Stimulated activated CD4-positive, alpha-beta T cell treated with anti-CD3 and anti-CD28 coated beads, TNF-alpha, amount 100 ng/mL, for 48 hours (primary cell): ENCODE measurements around the gene REM2.

ENCODE experiments used
- DNase-seq, 3 donors: peaks; one replicate each; pipeline ENCODE4 v3.0.0-alpha.2; 2020; ENCODE audit warnings: low read depth in 3 of 3

The REM2 gene

GRCh38 chr14:22883173-22883976 lies at the start of gene REM2:
REM2 (plus strand) TSS chr14:22883222; CDS start chr14:22883288, 66 bp downstream.
- no peak for DNase-seq

GRCh38 chr14:22835505-22835904 lies 47.5 kb upstream of the REM2 start:
- no peak for DNase-seq

- DNase-seq, result no peak
Observed at GRCh38 chr14:22836301-22837113, 46.5 kb upstream of the REM2 start, which contains the start of gene MMP14. MMP14 (plus strand) TSS chr14:22836585; CDS start chr14:22836818, 233 bp downstream.

GRCh38 chr14:22837114-22837749 lies 45.8 kb upstream of the REM2 start:
- DNase-seq, result no peak

GRCh38 chr14:22837750-22838538 lies 45.1 kb upstream of the REM2 start:
- DNase-seq, result no peak

- DNase-seq, result no peak
Observed at GRCh38 chr14:22838631-22839041, 44.4 kb upstream of the REM2 start.

GRCh38 chr14:22839159-22839779 lies 43.8 kb upstream of the REM2 start:
- no peak for DNase-seq

GRCh38 chr14:22841311-22841710 lies 41.7 kb upstream of the REM2 start:
- no peak for DNase-seq

- DNase-seq, result no peak
Observed at GRCh38 chr14:22841769-22842168, 41.3 kb upstream of the REM2 start.

GRCh38 chr14:22842211-22843122 lies 40.6 kb upstream of the REM2 start:
- DNase-seq, result no peak

- no peak for DNase-seq
Observed at GRCh38 chr14:22843123-22843925, 39.7 kb upstream of the REM2 start.

- DNase-seq, result no peak
Observed at GRCh38 chr14:22844221-22845102, 38.6 kb upstream of the REM2 start.

GRCh38 chr14:22845103-22845394 lies 38.0 kb upstream of the REM2 start:
- no peak for DNase-seq

- no peak for DNase-seq
Observed at GRCh38 chr14:22845821-22846625, 37.0 kb upstream of the REM2 start.

GRCh38 chr14:22846811-22847307 lies 36.2 kb upstream of the REM2 start:
- no peak for DNase-seq

- no peak for DNase-seq
Observed at GRCh38 chr14:22847661-22848341, 35.2 kb upstream of the REM2 start.
